Thyroid gland (tissue), 4 donors: ENCODE results near the gene UCKL1. TPM values are rescaled to one million over a fixed set of nuclear protein-coding genes. Genes with fewer than 3 reads are reported as not detected.
A peak's percentile ranks its signal among the peaks of the same experiment; 100 is the strongest.

Experiments used
- DNase-seq, 2 donors: peaks; one replicate each; pipeline ENCODE4 v3.0.0-alpha.2; 2019
- H3K27ac ChIP-seq, 3 donors: fragments of 200-600 bp; sonication (generic); 1 replicate in 2 of 3; 2 replicates in 1 of 3; pipeline ENCODE4 v1.5.1; 2016 to 2019; ENCODE audit warnings: mild to moderate bottlenecking in 1 of 3, moderate library complexity in 1 of 3
- H3K27me3 ChIP-seq: fragments of 200-600 bp; sonication (generic); one replicate; pipeline ENCODE4 v1.5.1; 2019
- H3K36me3 ChIP-seq, 2 donors: fragments of 200-600 bp; sonication (generic); one replicate each; pipeline ENCODE4 v1.5.1; 2016 to 2019
- H3K4me1 ChIP-seq, 2 donors: fragments of 200-600 bp; sonication (generic); one replicate each; pipeline ENCODE4 v1.5.1; 2017 to 2019
- H3K4me3 ChIP-seq, 3 donors: fragments of 200-600 bp; sonication (generic); replicated peaks in 1 of 3; 1 replicate in 2 of 3; 2 replicates in 1 of 3; pipeline ENCODE4 v1.5.1; 2016; ENCODE audit warnings: mild to moderate bottlenecking in 1 of 3
- H3K9me3 ChIP-seq: fragments of 200-600 bp; sonication (generic); one replicate; pipeline ENCODE4 v1.5.1; 2017
- CTCF ChIP-seq, 6 experiments: fragments of 200-600 bp in 3 of 6; fragments of 450-650 bp in 3 of 6; sonication (generic) in 3 of 6; IDR thresholded peaks; one replicate each; pipeline ENCODE4 v1.5.1; 2016 to 2019; ENCODE audit warnings: antibody characterized with exemption in 6 of 6, mild to moderate bottlenecking in 2 of 6, inconsistent platforms in 1 of 6, moderate library complexity in 1 of 6
- POLR2A ChIP-seq, 2 donors: fragments of 450-650 bp; IDR thresholded peaks; one replicate each; pipeline ENCODE4 v1.6.1; 2017; ENCODE audit warnings: antibody characterized with exemption in 2 of 2, mild to moderate bottlenecking in 2 of 2, moderate library complexity in 1 of 2
- WGBS, 2 donors: methylation state at CpG; one replicate each; pipeline ENCODE4 v1.1.5; 2017; 5-methylcytosine and 5-hydroxymethylcytosine counted together
- intact Hi-C: fragments of 100-400 bp; cut with DNase I; formaldehyde crosslinking; loops from one replicate; pipeline ENCODE4 v1.15.1; 2023
- total RNA-seq, 4 donors: library from RNA; depleted of rRNA; stranded (reverse); fragments of >200 nt; gene quantifications; one replicate each; pipeline ENCODE4 v1.2.3, GENCODE V29; 2016

Gene UCKL1
- total RNA-seq, 4 donors from 2014 or later: 21.6 to 44.3 (median 29.3) TPM

- no peak for DNase-seq
- Histone ChIP-seq H3K27me3 (no peaks in the 10 kb centered on the region), H3K4me1 (peaks cover 38 to 54% of the 10 kb centered on the region in 2 donors), H3K4me3 (no peak overlapping the region), H3K36me3 (no peaks in the 10 kb centered on the region), H3K27ac (no peak overlapping the region), H3K9me3 (no peaks in the 10 kb centered on the region)
- TF ChIP-seq CTCF (IDR thresholded peaks at IDR 0.05) (no peak), POLR2A (IDR thresholded peaks at IDR 0.05) (no peak)
- WGBS, 2 donors: 92 to 93% methylated on average over 6 of the region's 6 CpGs
- intact Hi-C loops: no loop called here
These were observed 58.1 kb downstream of the UCKL1 start for GRCh38 chr20:63897978-63898561.

GRCh38 chr20:63896264-63897105 lies 59.7 kb downstream of the UCKL1 start:
- WGBS, 2 donors: 14 to 15% methylated on average over 18 of the region's 18 CpGs
- intact Hi-C loops: no loop called here
- peak; percentile 81 for DNase-seq
- H3K9me3 ChIP-seq: no peaks in the 10 kb centered on the region
- TF ChIP-seq POLR2A (IDR thresholded peaks at IDR 0.05) (no peak), CTCF (IDR thresholded peaks at IDR 0.05) (no peak)
- H3K4me1 ChIP-seq: peaks cover 38 to 54% of the 10 kb centered on the region in 2 donors
- peak overlapping the region; percentile 68 to 76 (median 72) for H3K27ac ChIP-seq
- peaks cover 0 to under 1% of the 10 kb centered on the region in 2 donors for H3K36me3 ChIP-seq
- no peaks in the 10 kb centered on the region for H3K27me3 ChIP-seq
- peak overlapping the region in 1 of 3 donors; percentile 53 for H3K4me3 ChIP-seq

- TF ChIP-seq POLR2A (IDR thresholded peaks at IDR 0.05) (no peak), CTCF (IDR thresholded peaks at IDR 0.05) (no peak)
- Histone ChIP-seq H3K36me3 (peaks cover 0 to 7% of the 10 kb centered on the region in 2 donors), H3K4me3 (peak overlapping the region in 2 of 3 donors; percentile 53 to 69), H3K9me3 (no peaks in the 10 kb centered on the region), H3K27me3 (no peaks in the 10 kb centered on the region), H3K4me1 (peaks cover 35 to 48% of the 10 kb centered on the region in 2 donors), H3K27ac (peak overlapping the region; percentile 68 to 76 (median 72))
- DNase-seq: no peak
- intact Hi-C loops: no loop called here
- 1% methylated on average over 5 of the region's 5 CpGs for whole genome bisulfite sequencing, 2 donors
These were observed 60.3 kb downstream of the UCKL1 start for GRCh38 chr20:63895952-63896263.

- peak overlapping the region in 2 of 3 donors; percentile 53 to 69 for H3K4me3 ChIP-seq
- peak overlapping the region; percentile 68 to 76 (median 72) for H3K27ac ChIP-seq
- H3K4me1 ChIP-seq: peaks cover 35 to 43% of the 10 kb centered on the region in 2 donors
- intact Hi-C loops: no loop called here
- H3K27me3 ChIP-seq: no peaks in the 10 kb centered on the region
- H3K36me3 ChIP-seq: peaks cover 0 to 12% of the 10 kb centered on the region in 2 donors
- TF ChIP-seq CTCF (IDR thresholded peaks at IDR 0.05) (no peak), POLR2A (IDR thresholded peaks at IDR 0.05) (no peak)
- DNase-seq: no peak
- no peaks in the 10 kb centered on the region for H3K9me3 ChIP-seq
- 0 to 1% methylated on average over 10 to 12 of the region's 87 CpGs for WGBS, 2 donors
These were observed 60.8 kb downstream of the UCKL1 start for GRCh38 chr20:63895202-63895951.
